SK-N-DZ (cell line): ENCODE data around the gene RAPGEF6.
"Not testable (repeated sequence)": the region's sequence is repeated elsewhere in the genome, so short reads cannot be mapped to it uniquely, and the experiment has no call there.

Source experiments
- DNase-seq: peaks from one replicate; pipeline ENCODE4 v3.0.0-alpha.2; 2015; ENCODE audit warnings: low spot score

RAPGEF6 gene

GRCh38 chr5:131640043-131640856 lies 5.2 kb upstream of the RAPGEF6 start:
- no peak for DNase-seq

- DNase-seq = no peak
Observed at GRCh38 chr5:131639148-131639547, 4.1 kb upstream of the RAPGEF6 start.

- no peak for DNase-seq
Observed at GRCh38 chr5:131637694-131638093, 2.7 kb upstream of the RAPGEF6 start.

GRCh38 chr5:131635684-131636572 lies 899 bp upstream of the RAPGEF6 start:
- peak; percentile 33 for DNase-seq

GRCh38 chr5:131634666-131634995 lies 398 bp downstream of the RAPGEF6 start:
- DNase-seq = peak; percentile 80

GRCh38 chr5:131634238-131634637 lies 791 bp downstream of the RAPGEF6 start:
- DNase-seq = no peak

GRCh38 chr5:131633830-131634229 lies 1.2 kb downstream of the RAPGEF6 start:
- DNase-seq = no peak

GRCh38 chr5:131630963-131631350 lies 4.1 kb downstream of the RAPGEF6 start:
- no peak for DNase-seq

GRCh38 chr5:131630208-131630962 lies 4.6 kb downstream of the RAPGEF6 start:
- DNase-seq = no peak

GRCh38 chr5:131628990-131629389 lies 6.0 kb downstream of the RAPGEF6 start:
- no peak for DNase-seq

GRCh38 chr5:131627207-131627865 lies 7.7 kb downstream of the RAPGEF6 start:
- DNase-seq = no peak

GRCh38 chr5:131622633-131623032 lies 12.4 kb downstream of the RAPGEF6 start:
- DNase-seq = no peak

- DNase-seq = not testable (repeated sequence)
Observed at GRCh38 chr5:131621164-131621563, 13.9 kb downstream of the RAPGEF6 start.

- no peak for DNase-seq
Observed at GRCh38 chr5:131619102-131619501, 15.9 kb downstream of the RAPGEF6 start.

GRCh38 chr5:131617140-131617822 lies 17.7 kb downstream of the RAPGEF6 start:
- no peak for DNase-seq

GRCh38 chr5:131615957-131616356 lies 19.1 kb downstream of the RAPGEF6 start:
- no peak for DNase-seq

- DNase-seq = no peak
Observed at GRCh38 chr5:131613423-131613822, 21.6 kb downstream of the RAPGEF6 start.

- no peak for DNase-seq
Observed at GRCh38 chr5:131611064-131611381, 24.0 kb downstream of the RAPGEF6 start.

- DNase-seq = no peak
Observed at GRCh38 chr5:131610198-131611063, 24.6 kb downstream of the RAPGEF6 start.

- DNase-seq = no peak
Observed at GRCh38 chr5:131609774-131610173, 25.3 kb downstream of the RAPGEF6 start.
